Stimulated activated naive CD8-positive, alpha-beta T cell treated with anti-CD3 and anti-CD28 coated beads, Interleukin-15, Interleukin-2, amounts not matched to agents 100 ng/mL and 50 ng/mL, for 24 hours (primary cell): ENCODE data around the gene ZC3H8.
"Not testable (repeated sequence)": the region's sequence is repeated elsewhere in the genome, so short reads cannot be mapped to it uniquely, and the experiment has no call there.

Source experiments
- H3K27ac Mint-ChIP-seq: one replicate; pipeline ENCODE4 v1.8.0; 2021; ENCODE audit warnings: mild to moderate bottlenecking, mixed read lengths
- H3K27me3 Mint-ChIP-seq: one replicate; pipeline ENCODE4 v1.8.0; 2021; ENCODE audit warnings: mixed read lengths
- H3K36me3 Mint-ChIP-seq: one replicate; pipeline ENCODE4 v1.8.0; 2021; ENCODE audit warnings: low read depth, mixed read lengths
- H3K4me1 Mint-ChIP-seq: one replicate; pipeline ENCODE4 v1.8.0; 2021; ENCODE audit warnings: low read depth, mixed read lengths
- H3K4me3 Mint-ChIP-seq: one replicate; pipeline ENCODE4 v1.8.0; 2021; ENCODE audit warnings: mild to moderate bottlenecking, mixed read lengths
- H3K9me3 Mint-ChIP-seq: one replicate; pipeline ENCODE4 v1.8.0; 2021; ENCODE audit warnings: mixed read lengths

ZC3H8 gene

DNA sequence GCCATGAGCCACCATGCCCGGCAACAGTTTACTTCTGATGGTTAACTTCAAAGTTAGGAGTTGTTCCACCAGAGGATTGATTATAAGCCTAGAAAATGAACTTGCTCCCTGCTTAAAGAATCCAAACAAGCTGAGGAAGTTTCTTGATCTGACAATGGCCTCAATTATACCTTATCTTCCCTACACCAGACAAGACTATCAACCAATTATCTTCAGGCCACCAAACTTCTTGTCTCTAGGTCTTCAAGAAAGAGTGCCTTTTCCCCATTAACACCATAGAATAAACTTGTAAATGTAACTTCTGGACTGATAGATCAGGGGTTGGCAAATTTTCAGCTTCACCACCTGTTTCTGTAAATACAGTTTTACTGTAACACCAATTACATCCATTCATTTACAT, 15.0 kb downstream of the ZC3H8 start:
- H3K4me3 Mint-ChIP-seq, result no peak overlapping the region
- H3K36me3 Mint-ChIP-seq, result peaks cover 65% of the 10 kb centered on the region
- no peaks in the 10 kb centered on the region for H3K27me3 Mint-ChIP-seq
- no peaks in the 10 kb centered on the region for H3K9me3 Mint-ChIP-seq
- no peak overlapping the region for H3K27ac Mint-ChIP-seq
- peaks cover 31% of the 10 kb centered on the region for H3K4me1 Mint-ChIP-seq

DNA sequence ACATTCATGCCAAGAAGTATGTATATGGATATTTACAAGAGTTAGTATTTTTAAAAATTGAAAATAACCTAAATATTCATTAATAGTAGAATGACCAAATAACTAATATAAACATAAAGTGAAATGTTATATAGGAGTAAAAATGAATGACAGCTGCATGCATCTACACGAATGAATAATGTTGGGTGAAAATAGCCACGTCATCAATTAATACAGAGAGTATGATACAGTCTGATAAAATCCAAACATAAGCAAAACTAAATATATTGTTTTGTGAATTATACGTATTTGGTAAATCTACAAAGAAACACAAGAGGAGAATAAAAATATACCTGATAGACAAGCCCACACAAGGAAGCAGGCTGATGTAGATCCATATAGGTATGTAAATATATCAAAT, 24.5 kb downstream of the ZC3H8 start:
- Mint-ChIP-seq H3K4me1 (no peaks in the 10 kb centered on the region), H3K36me3 (peaks cover 53% of the 10 kb centered on the region), H3K9me3 (no peaks in the 10 kb centered on the region)

DNA sequence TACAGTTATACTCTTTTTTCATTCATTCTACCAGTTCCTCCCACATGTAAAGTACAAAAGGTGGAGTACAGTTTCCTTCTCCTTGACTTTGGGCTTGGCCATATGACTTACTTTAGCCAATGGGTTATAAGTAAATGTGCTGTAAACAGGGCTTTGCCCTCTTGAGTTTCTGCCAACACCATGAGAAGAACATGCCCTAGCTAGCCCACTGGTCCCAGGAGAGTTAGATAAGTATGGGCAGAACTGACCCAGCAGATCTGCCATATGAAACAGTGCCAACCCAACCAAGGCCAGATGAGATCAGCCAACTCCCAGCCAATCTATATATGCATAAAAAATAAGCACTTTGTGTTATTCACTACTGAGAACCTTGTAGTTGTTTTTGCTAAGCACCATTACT, 25.5 kb downstream of the ZC3H8 start:
- peaks cover 59% of the 10 kb centered on the region for H3K36me3 Mint-ChIP-seq

More for the DNA sequence above, 24.5 kb downstream of the ZC3H8 start:
- Mint-ChIP-seq H3K27ac (no peak overlapping the region), H3K27me3 (no peaks in the 10 kb centered on the region), H3K4me3 (no peak overlapping the region)

DNA sequence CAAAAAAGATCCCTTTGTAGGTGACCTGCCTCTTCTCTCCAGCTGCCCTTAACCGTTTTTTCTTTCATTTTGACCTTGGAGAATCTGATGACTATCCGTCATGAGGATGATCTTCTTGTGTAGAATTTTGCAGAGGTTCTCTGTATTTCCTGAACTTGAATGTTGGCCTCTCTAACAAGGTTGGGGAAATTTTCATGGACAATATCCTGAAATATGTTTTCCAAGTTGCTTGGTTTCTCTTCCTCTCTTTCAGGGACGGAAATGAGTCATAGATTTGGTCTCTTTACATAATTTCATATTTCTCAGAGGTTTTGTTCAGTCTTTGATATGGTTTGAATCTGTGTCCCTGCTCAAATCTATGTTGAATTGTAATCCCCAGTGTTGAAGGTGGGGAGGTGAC, 34.0 kb downstream of the ZC3H8 start:
- Mint-ChIP-seq H3K4me3 (no peak overlapping the region), H3K27me3 (no peaks in the 10 kb centered on the region), H3K9me3 (peaks cover 18% of the 10 kb centered on the region), H3K4me1 (no peaks in the 10 kb centered on the region), H3K36me3 (peaks cover 49% of the 10 kb centered on the region), H3K27ac (peak overlapping the region; percentile 22)

More for the DNA sequence above, 25.5 kb downstream of the ZC3H8 start:
- Mint-ChIP-seq H3K4me3 (no peak overlapping the region), H3K9me3 (no peaks in the 10 kb centered on the region), H3K27ac (no peak overlapping the region), H3K4me1 (no peaks in the 10 kb centered on the region), H3K27me3 (no peaks in the 10 kb centered on the region)

DNA sequence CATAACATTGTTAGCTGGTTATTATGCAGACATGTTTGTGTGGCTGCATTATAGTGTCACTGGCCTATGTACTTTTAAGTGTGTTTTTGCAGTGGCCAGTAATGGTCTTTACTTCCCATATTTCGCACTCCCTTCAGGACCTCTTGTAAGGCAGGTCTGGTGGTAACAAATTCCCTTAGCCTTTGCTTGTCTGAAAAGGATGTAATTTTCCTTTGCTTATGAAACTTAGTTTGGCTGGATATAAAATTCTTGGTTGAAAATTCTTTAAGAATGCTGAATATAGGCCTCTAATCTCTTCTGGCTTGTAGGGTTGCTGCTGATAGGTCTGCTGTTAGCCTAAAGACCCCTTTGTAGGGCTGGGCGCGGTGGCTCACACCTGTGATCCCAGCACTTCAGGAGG, 34.7 kb downstream of the ZC3H8 start:
- Mint-ChIP-seq H3K4me3 (no peak overlapping the region), H3K27me3 (no peaks in the 10 kb centered on the region), H3K4me1 (no peaks in the 10 kb centered on the region), H3K36me3 (peaks cover 47% of the 10 kb centered on the region), H3K27ac (no peak overlapping the region), H3K9me3 (peaks cover 18% of the 10 kb centered on the region)

DNA sequence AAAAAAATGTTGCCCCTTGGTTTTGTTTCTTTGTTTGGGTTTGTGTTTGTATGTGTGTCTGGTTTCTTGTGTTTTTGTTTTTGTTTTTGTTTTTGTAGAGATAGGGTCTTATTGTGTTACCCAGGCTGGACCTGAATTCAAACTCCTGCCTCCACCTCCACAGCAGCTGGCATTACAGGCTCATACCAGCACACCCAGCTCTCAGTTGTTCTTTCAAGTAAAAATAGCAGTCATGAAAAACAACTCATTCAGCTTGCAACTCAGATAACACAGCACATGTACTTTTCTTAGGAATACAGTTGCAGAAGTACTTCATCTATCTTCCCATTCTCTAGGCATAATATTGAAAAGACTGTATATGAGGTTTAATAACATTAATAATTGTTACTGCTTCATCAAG, 37.0 kb downstream of the ZC3H8 start:
- Mint-ChIP-seq H3K36me3 (peaks cover 48% of the 10 kb centered on the region), H3K9me3 (peaks cover 18% of the 10 kb centered on the region), H3K27me3 (no peaks in the 10 kb centered on the region), H3K4me1 (no peaks in the 10 kb centered on the region), H3K4me3 (no peak overlapping the region), H3K27ac (no peak overlapping the region)

DNA sequence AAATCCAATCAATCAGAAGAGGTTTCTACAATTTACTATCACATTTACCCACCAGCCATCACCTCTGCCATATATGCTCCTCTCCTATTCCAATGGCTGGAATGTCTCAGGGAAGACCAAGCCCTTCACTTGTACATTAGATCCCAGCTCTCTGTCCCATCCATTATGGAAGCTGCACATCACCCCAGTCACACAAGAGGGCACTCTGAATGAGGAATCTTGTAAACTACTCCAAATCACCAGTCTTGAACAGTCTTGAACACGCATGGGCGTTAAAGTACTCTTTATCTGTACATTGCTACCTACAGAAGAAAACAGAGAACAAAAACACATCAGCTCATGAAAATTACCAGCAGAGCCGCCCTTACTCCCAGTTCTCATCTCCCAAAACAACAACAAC, 38.7 kb downstream of the ZC3H8 start:
- no peaks in the 10 kb centered on the region for H3K27me3 Mint-ChIP-seq
- H3K4me3 Mint-ChIP-seq, result no peak overlapping the region
- peaks cover 42% of the 10 kb centered on the region for H3K36me3 Mint-ChIP-seq
- peaks cover 7% of the 10 kb centered on the region for H3K9me3 Mint-ChIP-seq
- H3K4me1 Mint-ChIP-seq, result no peaks in the 10 kb centered on the region
- no peak overlapping the region for H3K27ac Mint-ChIP-seq

DNA sequence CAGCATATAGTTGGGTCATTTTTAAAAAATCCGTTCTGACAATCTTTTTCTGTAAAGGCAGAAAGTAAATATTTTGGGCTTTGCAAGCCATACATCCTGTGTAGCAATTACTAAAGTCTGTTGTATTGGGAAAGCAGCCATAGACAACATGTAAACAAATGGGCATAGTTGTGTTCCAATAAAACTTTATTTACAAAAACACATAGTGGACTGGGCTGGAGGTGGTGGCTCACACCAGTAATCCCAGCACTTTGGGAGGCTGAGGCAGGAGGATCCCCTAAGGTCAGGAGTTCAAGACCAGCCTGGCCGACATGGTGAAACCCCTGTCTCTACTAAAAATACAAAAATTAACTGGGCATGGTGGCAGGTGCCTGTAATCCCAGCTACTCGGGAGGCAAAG, 46.9 kb downstream of the ZC3H8 start:
- H3K27me3 Mint-ChIP-seq, H3K27ac Mint-ChIP-seq, H3K4me3 Mint-ChIP-seq, H3K9me3 Mint-ChIP-seq, H3K4me1 Mint-ChIP-seq: not testable (repeated sequence)
- H3K36me3 Mint-ChIP-seq, result peaks cover 32% of the 10 kb centered on the region

DNA sequence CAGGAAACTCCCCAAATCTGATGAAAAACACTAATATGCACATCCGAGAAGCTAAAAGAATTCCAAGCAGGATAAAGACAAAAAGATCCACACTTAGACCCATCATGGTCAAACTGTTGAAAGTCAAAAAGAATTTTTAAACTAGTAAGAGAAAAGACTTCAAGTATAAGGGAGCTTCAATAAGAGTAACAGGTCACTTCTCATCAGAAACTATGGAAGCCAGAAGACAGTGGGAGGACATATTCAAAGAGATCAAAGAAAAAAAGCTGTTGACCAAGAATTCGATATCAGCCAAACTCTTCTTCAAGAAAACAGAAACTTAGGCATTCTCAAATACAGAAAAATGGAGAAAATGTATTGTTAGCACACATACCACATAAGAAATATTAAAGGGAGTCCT, 50.4 kb downstream of the ZC3H8 start:
- H3K4me3 Mint-ChIP-seq, result no peak overlapping the region
- H3K9me3 Mint-ChIP-seq, result peaks cover 15% of the 10 kb centered on the region
- H3K27ac Mint-ChIP-seq, result no peak overlapping the region
- peaks cover 3% of the 10 kb centered on the region for H3K4me1 Mint-ChIP-seq
- H3K27me3 Mint-ChIP-seq, result no peaks in the 10 kb centered on the region
- H3K36me3 Mint-ChIP-seq, result peaks cover 8% of the 10 kb centered on the region

DNA sequence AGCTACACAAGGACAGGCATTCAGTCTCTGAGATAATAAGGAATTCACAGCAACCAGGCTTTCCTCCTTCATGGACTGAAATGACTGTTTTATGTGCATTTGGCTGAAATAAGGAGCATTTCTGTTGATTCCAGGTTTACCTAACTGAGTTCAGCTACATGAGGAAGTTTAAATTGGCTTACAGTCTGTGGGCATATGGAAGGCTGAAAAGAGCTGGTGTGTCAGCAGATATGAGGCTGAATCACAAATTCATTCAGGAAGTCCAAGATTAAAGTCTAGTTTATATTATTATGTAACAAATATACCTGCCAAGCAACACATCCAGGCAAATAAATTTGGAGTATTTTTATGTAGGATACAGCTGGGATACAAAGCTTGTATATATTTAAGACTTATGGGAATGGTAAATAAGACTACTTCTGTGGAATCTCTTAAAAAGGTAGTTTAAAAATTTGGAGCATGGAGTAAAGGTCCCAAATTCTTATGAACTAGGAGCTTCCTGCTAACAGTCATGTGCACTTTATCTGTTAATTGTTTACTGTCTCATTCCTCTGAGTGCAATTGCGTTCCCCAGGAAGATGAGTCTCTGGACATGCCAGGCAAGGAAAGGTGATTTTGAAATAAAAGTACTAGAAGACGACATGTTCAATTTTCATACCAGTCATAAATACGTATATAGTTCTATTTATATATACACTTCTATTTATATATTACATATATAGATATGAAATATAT, 53.0 kb downstream of the ZC3H8 start:
- H3K4me3 Mint-ChIP-seq, result no peak overlapping the region
- peaks cover 5% of the 10 kb centered on the region for H3K4me1 Mint-ChIP-seq
- H3K27ac Mint-ChIP-seq, result no peak overlapping the region
- H3K9me3 Mint-ChIP-seq, result peaks cover 15% of the 10 kb centered on the region
- H3K36me3 Mint-ChIP-seq, result peaks cover 5% of the 10 kb centered on the region
- no peaks in the 10 kb centered on the region for H3K27me3 Mint-ChIP-seq

DNA sequence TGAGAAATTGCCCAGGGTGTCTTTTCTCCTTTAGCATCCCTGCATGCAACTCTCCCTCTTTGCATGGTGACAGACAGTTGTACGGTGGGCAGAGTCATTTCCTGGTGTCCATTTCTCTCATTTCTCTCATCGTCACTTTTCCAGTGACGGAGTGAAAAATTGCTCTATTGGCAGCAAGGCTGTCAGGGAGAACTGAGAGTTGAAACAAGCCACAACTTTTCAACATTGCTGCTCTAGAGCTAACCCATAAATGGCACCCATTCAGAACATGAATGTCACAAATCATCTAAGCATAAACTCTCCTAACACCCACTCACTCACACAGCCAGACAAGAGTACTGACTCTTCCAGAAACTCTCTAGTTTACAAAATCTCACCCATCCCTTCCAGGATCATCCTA, 55.7 kb downstream of the ZC3H8 start:
- H3K27me3 Mint-ChIP-seq, result no peaks in the 10 kb centered on the region
- H3K4me1 Mint-ChIP-seq, result peaks cover 13% of the 10 kb centered on the region
- H3K27ac Mint-ChIP-seq, result no peak overlapping the region
- H3K9me3 Mint-ChIP-seq, result peaks cover 11% of the 10 kb centered on the region
- H3K4me3 Mint-ChIP-seq, result no peak overlapping the region
- H3K36me3 Mint-ChIP-seq, result peaks cover under 1% of the 10 kb centered on the region

DNA sequence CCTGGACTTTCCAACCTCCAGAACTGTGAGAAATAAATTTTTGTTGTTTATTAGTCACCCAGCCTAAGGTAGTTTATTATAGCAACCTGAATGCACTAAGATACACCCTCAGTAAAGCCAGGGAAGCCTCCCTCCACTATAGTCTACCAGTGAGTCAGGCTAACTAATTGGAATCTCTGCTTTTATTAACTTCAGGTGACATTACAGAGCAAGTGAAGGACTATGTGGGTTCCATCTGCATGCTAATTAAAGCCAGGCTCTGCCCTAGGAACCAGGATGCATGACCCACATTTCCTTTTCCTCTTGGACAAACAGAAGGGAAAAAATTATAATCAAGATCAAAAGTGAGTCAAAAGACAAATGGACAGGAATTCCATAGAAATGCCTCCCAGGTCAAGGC, 56.1 kb downstream of the ZC3H8 start:
- H3K36me3 Mint-ChIP-seq, result no peaks in the 10 kb centered on the region
- H3K27ac Mint-ChIP-seq, result no peak overlapping the region
- H3K4me3 Mint-ChIP-seq, result no peak overlapping the region
- no peaks in the 10 kb centered on the region for H3K27me3 Mint-ChIP-seq
- peaks cover 9% of the 10 kb centered on the region for H3K9me3 Mint-ChIP-seq
- H3K4me1 Mint-ChIP-seq, result peaks cover 16% of the 10 kb centered on the region

DNA sequence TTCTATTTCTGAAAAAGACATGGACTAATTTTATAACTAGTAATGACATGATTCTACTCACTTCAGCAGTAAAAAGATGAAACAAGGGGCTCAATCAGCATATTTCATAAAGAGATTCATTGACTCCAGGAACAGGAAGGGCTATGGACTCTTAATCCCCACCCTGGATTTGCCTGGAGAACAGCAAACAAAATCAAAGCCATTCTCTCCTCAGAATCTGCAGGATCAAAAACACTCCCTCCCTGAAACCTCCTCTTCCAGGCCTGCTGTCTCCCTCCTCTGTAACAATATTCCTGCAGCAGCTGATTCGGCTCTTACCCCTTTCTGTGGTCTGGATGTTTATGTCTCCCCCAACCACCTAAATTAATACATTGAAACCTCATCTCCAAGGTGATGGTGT, 57.0 kb downstream of the ZC3H8 start:
- Mint-ChIP-seq H3K27ac (no peak overlapping the region), H3K27me3 (no peaks in the 10 kb centered on the region), H3K36me3 (no peaks in the 10 kb centered on the region), H3K4me1 (peaks cover 16% of the 10 kb centered on the region), H3K9me3 (peaks cover 5% of the 10 kb centered on the region), H3K4me3 (no peak overlapping the region)

DNA sequence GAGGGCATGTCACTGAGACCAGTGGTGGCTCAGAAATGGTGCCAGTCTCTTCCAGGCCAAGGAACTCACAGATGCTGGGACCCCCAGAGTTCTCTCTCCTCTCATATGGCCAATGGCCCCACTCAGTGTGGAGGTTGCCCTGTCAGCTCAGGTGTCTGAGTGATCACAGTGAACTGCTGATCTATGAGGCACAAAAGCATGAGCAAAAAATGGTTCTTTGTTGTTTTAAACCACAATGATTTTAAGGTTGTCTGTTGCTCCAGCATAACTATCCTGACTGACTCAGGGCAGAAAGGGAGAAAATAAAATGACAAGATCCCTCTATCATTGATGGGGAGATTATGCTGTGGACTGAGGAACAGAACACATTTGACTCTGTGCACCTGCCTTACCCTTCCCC, 58.9 kb downstream of the ZC3H8 start:
- no peaks in the 10 kb centered on the region for H3K27me3 Mint-ChIP-seq
- H3K36me3 Mint-ChIP-seq, result peaks cover 3% of the 10 kb centered on the region
- peaks cover 28% of the 10 kb centered on the region for H3K4me1 Mint-ChIP-seq
- H3K27ac Mint-ChIP-seq, result no peak overlapping the region
- H3K4me3 Mint-ChIP-seq, result no peak overlapping the region
- H3K9me3 Mint-ChIP-seq, result peaks cover 3% of the 10 kb centered on the region

DNA sequence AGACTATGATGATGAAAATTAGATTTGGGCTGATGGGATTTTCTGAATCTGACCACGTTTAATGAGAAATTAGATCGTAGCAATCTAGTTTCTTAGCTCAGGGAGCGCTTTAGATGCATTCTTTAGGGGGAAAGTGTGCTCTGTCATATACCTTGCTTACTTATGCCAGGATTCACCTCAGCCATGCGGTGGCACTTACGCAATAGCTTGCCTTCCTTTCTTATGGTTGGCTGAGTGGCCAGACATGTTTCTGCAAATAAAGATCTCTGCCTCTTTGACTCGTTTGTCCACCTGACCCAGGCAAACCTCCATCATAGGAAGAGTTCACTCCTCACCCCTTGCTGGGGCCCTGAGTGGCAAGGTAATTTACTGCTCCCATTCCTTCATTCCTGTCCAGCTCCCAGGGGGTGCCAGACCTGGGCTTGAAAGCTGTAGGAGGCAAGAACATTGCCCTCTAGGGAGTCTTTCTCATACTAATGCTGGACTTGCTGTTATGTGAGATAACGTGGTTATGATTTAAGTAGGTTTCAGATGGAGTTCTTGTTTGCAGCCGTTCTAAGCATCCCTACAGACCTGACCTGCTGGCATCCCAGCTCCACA, 59.6 kb downstream of the ZC3H8 start:
- Mint-ChIP-seq H3K27me3 (no peaks in the 10 kb centered on the region), H3K4me1 (peaks cover 28% of the 10 kb centered on the region), H3K9me3 (peaks cover 3% of the 10 kb centered on the region), H3K36me3 (peaks cover 3% of the 10 kb centered on the region), H3K27ac (no peak overlapping the region), H3K4me3 (no peak overlapping the region)

DNA sequence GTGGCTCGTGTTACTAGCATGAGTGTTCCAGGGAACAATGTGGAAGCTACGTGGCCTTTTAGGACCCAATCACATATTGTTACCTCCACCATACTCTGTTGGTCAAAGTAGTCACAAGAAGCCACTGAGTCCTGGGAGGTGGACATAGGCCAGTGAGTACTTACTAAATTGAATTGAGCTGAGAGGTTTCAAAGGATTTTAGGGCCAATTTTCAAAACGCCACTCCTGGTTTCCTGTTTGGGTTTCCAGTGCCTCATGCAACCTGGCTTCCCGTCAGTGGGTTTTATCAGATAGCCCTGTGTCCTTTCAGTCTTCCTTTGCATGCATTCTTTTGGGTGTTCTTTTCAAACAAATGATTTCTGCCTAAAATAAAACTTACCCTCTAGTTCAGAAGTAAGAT, 60.4 kb downstream of the ZC3H8 start:
- Mint-ChIP-seq H3K36me3 (peaks cover 3% of the 10 kb centered on the region), H3K27ac (peak overlapping the region; percentile 36), H3K9me3 (peaks cover 3% of the 10 kb centered on the region), H3K27me3 (no peaks in the 10 kb centered on the region), H3K4me3 (no peak overlapping the region), H3K4me1 (peaks cover 31% of the 10 kb centered on the region)
